ENCODE data around the gene CCR6. TPM values are rescaled to one million over a fixed set of nuclear protein-coding genes. Genes with fewer than 3 reads are reported as not detected.

CCR6 gene
- total RNA-seq, 1 experiment from 2014 or later: not detected

GRCh38 chr6:167106406-167106805 is 16.5 kb upstream of the CCR6 start:
- no TSS peak for BruUV-seq (replicated peaks)
- ChIA-PET CTCF (no interaction called here), POLR2A (no interaction called here)
- Histone ChIP-seq H3K4me3 (ENCODE audit: low read depth in 2 of 2, low read length in 2 of 2) (no peak overlapping the region), H3K4me1 (ENCODE audit: control insufficient read depth, insufficient read depth, low read length) (no peaks in the 10 kb centered on the region), H3K9me3 (ENCODE audit: control insufficient read depth, insufficient read depth, low read depth, low read length) (no peaks in the 10 kb centered on the region), H3K27me3 (ENCODE audit: control insufficient read depth, insufficient read depth, low read length) (peaks cover 11% of the 10 kb centered on the region), H3K36me3 (ENCODE audit: control insufficient read depth, insufficient read depth, low read length) (no peaks in the 10 kb centered on the region), H3K27ac (ENCODE audit: low read length) (no peak overlapping the region)
- no peak for DNase-seq (ENCODE audit: low read depth, low spot score)
- in situ Hi-C loops (cut with HindIII; ENCODE audit: low pct_unique_long_range_greater_than_20kb, low sequenced_read_pairs): no loop called here
- intact Hi-C loops (cut with micrococcal nuclease; ENCODE audit: unreplicated experiment): no loop called here
- ATAC-seq: no peak
- TF ChIP-seq REST (IDR thresholded peaks at IDR 0.05; ENCODE audit: insufficient read depth in 1 of 2, low read depth in 2 of 2, low read length in 1 of 2) (no peak), CTCF (IDR thresholded peaks at IDR 0.05) (no peak), TCF7L2 (IDR thresholded peaks at IDR 0.05; ENCODE audit: low read depth, low read length) (no peak), POLR2AphosphoS5 (IDR thresholded peaks at IDR 0.05; ENCODE audit: low read depth, low read length) (no peak), SIN3A (IDR thresholded peaks at IDR 0.05; ENCODE audit: borderline replicate concordance, insufficient read depth, low read depth, low read length) (no peak)

GRCh38 chr6:167107787-167108186 is 15.1 kb upstream of the CCR6 start:
- Histone ChIP-seq H3K36me3 (ENCODE audit: control insufficient read depth, insufficient read depth, low read length) (no peaks in the 10 kb centered on the region), H3K4me1 (ENCODE audit: control insufficient read depth, insufficient read depth, low read length) (no peaks in the 10 kb centered on the region), H3K4me3 (ENCODE audit: low read depth in 2 of 2, low read length in 2 of 2) (no peak overlapping the region), H3K27me3 (ENCODE audit: control insufficient read depth, insufficient read depth, low read length) (peaks cover 20% of the 10 kb centered on the region), H3K9me3 (ENCODE audit: control insufficient read depth, insufficient read depth, low read depth, low read length) (no peaks in the 10 kb centered on the region), H3K27ac (ENCODE audit: low read length) (no peak overlapping the region)
- POLR2A ChIA-PET: interaction anchor here (0.6 kb wide), 1 partner anchor 42 kb away, joined by 6 read pairs; no protein-coding TSS in a partner anchor
- in situ Hi-C loops (cut with HindIII; ENCODE audit: low pct_unique_long_range_greater_than_20kb, low sequenced_read_pairs) (no loop called here), intact Hi-C loops (cut with micrococcal nuclease; ENCODE audit: unreplicated experiment) (no loop called here)
- TF ChIP-seq SIN3A (IDR thresholded peaks at IDR 0.05; ENCODE audit: borderline replicate concordance, insufficient read depth, low read depth, low read length) (no peak), TCF7L2 (IDR thresholded peaks at IDR 0.05; ENCODE audit: low read depth, low read length) (no peak), CTCF (IDR thresholded peaks at IDR 0.05) (no peak), REST (IDR thresholded peaks at IDR 0.05; ENCODE audit: insufficient read depth in 1 of 2, low read depth in 2 of 2, low read length in 1 of 2) (no peak)
- BruUV-seq (replicated peaks): no TSS peak
- DNase-seq (ENCODE audit: low read depth, low spot score) (no peak), ATAC-seq (no peak)
- CTCF ChIA-PET: no interaction called here
